ENCODE measurements around the gene TUT7. TPM values are rescaled to one million over a fixed set of nuclear protein-coding genes. Genes with fewer than 3 reads are reported as not detected.
"Not testable (repeated sequence)": the region's sequence is repeated elsewhere in the genome, so short reads cannot be mapped to it uniquely, and the experiment has no call there.

TUT7 gene
- total RNA-seq, 1 experiment from 2014 or later = 35.2 TPM

DNA sequence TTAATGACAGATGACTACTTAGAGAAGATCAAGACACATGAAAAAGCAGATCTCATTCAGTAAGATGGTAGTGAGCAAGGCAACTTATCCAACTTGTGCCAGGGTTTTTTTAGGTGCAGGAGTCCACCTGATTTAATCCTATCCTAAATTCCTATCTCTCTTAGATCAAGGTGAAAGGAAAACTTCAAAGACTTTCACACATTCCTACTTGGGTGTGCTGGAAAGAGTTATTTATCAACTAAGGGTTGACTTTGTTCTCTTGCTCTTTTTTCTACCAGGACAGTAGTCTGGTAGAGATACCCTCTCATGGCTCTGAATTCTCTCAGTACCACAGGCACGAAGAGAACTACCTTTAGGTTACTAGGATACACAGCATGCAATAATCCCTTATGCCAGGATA is 18.2 kb downstream of the TUT7 start:
- Histone ChIP-seq H3K36me3 (peaks cover 86% of the 10 kb centered on the region), H3K4me1 (no peaks in the 10 kb centered on the region), H3K9me3 (replicated peaks) (no peaks in the 10 kb centered on the region), H3K27ac (no peak overlapping the region), H3K27me3 (no peaks in the 10 kb centered on the region), H3K4me3 (no peak overlapping the region)
- no peak for DNase-seq

DNA sequence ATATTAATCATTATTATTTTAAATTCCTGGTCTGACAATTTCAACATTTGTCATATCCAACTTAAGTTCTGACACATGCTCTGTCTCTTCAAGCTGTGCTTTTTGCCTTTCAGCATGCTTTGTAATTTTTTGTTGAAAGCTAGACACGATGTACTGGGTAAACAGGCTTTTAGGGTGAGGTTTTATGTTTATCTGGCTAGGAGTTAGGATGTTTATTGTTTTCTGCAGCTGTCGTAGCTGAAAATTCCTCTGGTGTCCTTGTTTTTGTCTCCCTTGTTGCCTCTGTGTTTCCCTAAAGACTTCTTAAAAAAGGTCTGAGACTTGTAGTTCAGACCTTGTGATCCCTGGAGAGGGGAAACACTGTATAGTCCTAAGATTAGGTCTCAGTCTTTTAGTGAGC is 20.6 kb downstream of the TUT7 start:
- no peak for DNase-seq
- Histone ChIP-seq H3K27me3 (no peaks in the 10 kb centered on the region), H3K4me3 (no peak overlapping the region), H3K27ac (no peak overlapping the region), H3K4me1 (no peaks in the 10 kb centered on the region), H3K36me3 (peaks cover 67% of the 10 kb centered on the region), H3K9me3 (replicated peaks) (no peaks in the 10 kb centered on the region)

- no peaks in the 10 kb centered on the region for H3K4me1 ChIP-seq
- peaks cover 59% of the 10 kb centered on the region for H3K36me3 ChIP-seq
- no peaks in the 10 kb centered on the region for H3K9me3 ChIP-seq (replicated peaks)
- no peak overlapping the region for H3K4me3 ChIP-seq
- DNase-seq = no peak
- no peak overlapping the region for H3K27ac ChIP-seq
- no peaks in the 10 kb centered on the region for H3K27me3 ChIP-seq
Measured at GRCh38 chr9:86330186-86330585, 24.0 kb downstream of the TUT7 start.

DNA sequence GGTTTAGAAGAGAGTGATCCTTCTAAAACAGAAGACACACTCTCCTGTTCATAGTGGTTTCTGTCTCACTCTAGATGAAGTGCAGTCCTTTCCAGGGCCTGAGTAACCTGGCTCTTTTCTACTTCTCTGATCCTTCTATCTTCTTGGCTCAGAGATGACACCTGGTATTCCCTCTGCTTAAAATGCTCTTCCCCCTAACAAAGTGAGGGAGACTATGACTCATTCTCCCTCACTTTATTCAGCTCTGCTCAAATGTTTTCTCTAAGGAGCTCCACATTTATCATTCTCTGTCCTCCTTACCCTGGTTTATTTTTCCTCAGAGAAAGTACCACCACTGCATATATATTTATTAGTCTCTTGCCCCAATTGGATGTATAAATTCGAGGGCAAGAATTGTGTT is 24.6 kb downstream of the TUT7 start:
- Histone ChIP-seq H3K4me1 (no peaks in the 10 kb centered on the region), H3K9me3 (replicated peaks) (no peaks in the 10 kb centered on the region), H3K4me3 (no peak overlapping the region), H3K27ac (no peak overlapping the region), H3K27me3 (no peaks in the 10 kb centered on the region), H3K36me3 (peaks cover 59% of the 10 kb centered on the region)
- no peak for DNase-seq

DNA sequence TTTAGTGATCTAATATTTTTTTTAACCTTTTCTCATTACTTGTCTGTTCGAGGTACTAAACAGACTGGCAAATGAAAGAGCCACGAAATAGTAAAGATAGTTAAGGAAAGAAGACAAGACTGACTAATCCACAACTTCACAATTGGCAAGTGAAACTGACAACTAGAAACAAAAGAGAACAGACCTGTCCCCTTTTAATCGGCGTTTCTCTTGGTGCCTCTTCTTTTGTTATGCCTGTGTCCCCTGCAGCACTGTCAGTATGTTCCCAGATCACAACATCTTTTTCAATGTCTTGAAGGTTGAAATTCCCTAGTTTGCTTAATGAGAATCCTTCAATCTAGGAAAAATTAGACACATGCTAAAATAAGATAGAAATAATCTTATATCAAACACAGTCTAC is 26.1 kb downstream of the TUT7 start:
- H3K9me3 ChIP-seq (replicated peaks) = no peaks in the 10 kb centered on the region
- no peak overlapping the region for H3K4me3 ChIP-seq
- H3K27ac ChIP-seq = no peak overlapping the region
- H3K4me1 ChIP-seq = no peaks in the 10 kb centered on the region
- H3K27me3 ChIP-seq = no peaks in the 10 kb centered on the region
- DNase-seq = no peak
- peaks cover 59% of the 10 kb centered on the region for H3K36me3 ChIP-seq

DNA sequence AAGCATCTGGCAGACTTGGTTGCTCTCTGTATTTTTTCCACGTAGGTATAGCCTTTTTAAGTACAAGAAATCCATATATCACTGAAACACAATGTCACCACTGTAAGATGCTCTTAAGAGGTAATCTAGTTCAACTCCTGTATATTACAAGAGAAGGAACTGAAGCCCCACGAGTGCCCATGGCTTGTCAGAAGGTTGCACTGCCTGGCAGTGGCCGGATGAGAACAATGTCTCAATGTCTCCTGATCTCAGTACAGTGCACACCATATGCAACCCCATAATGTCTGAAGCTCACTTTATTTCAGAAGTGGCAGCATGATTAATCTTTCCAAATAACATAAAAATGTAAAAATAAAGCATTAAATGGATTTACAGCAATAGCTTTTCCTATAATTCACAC is 27.7 kb downstream of the TUT7 start:
- DNase-seq = no peak
- peaks cover 61% of the 10 kb centered on the region for H3K36me3 ChIP-seq
- no peak overlapping the region for H3K27ac ChIP-seq
- H3K4me3 ChIP-seq = no peak overlapping the region
- H3K9me3 ChIP-seq (replicated peaks) = no peaks in the 10 kb centered on the region
- H3K4me1 ChIP-seq = no peaks in the 10 kb centered on the region
- no peaks in the 10 kb centered on the region for H3K27me3 ChIP-seq

GRCh38 chr9:86324901-86325300 is 29.3 kb downstream of the TUT7 start:
- Histone ChIP-seq H3K27me3 (no peaks in the 10 kb centered on the region), H3K4me3 (no peak overlapping the region), H3K36me3 (peaks cover 70% of the 10 kb centered on the region), H3K9me3 (replicated peaks) (no peaks in the 10 kb centered on the region), H3K27ac (no peak overlapping the region), H3K4me1 (no peaks in the 10 kb centered on the region)
- no peak for DNase-seq

DNA sequence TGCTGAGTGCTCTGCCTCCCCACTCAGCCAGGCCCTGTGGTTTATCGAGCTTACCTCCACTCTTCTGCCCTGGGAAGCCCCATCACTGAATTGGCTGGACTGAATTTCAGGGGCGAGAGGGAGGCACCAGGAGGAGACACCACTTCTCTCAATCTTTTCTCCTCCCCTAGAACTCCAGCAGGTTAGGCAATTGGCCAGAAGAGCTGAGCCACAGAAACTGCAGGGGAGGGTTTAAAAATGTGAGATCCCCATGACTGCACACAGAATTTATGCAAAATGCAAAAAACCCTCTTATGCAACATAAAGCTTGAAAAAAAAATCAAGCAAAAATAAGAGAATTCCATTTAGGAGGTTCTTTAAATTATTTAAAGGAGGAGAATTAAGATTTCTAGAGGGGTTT is 29.9 kb downstream of the TUT7 start:
- H3K36me3 ChIP-seq = peaks cover 76% of the 10 kb centered on the region
- no peak overlapping the region for H3K4me3 ChIP-seq
- no peaks in the 10 kb centered on the region for H3K27me3 ChIP-seq
- no peak overlapping the region for H3K27ac ChIP-seq
- H3K9me3 ChIP-seq (replicated peaks) = no peaks in the 10 kb centered on the region
- H3K4me1 ChIP-seq = no peaks in the 10 kb centered on the region
- no peak for DNase-seq

GRCh38 chr9:86322973-86323644 is 31.1 kb downstream of the TUT7 start:
- H3K27me3 ChIP-seq = no peaks in the 10 kb centered on the region
- no peaks in the 10 kb centered on the region for H3K9me3 ChIP-seq (replicated peaks)
- no peaks in the 10 kb centered on the region for H3K4me1 ChIP-seq
- DNase-seq = no peak
- no peak overlapping the region for H3K4me3 ChIP-seq
- peaks cover 80% of the 10 kb centered on the region for H3K36me3 ChIP-seq
- H3K27ac ChIP-seq = no peak overlapping the region

- Histone ChIP-seq H3K27ac (no peak overlapping the region), H3K4me3 (no peak overlapping the region), H3K4me1 (no peaks in the 10 kb centered on the region), H3K9me3 (replicated peaks) (no peaks in the 10 kb centered on the region), H3K27me3 (no peaks in the 10 kb centered on the region), H3K36me3 (peaks cover 87% of the 10 kb centered on the region)
- no peak for DNase-seq
Measured at GRCh38 chr9:86321373-86321772, 32.8 kb downstream of the TUT7 start.

- Histone ChIP-seq H3K4me1 (no peaks in the 10 kb centered on the region), H3K9me3 (replicated peaks) (no peaks in the 10 kb centered on the region), H3K36me3 (peaks cover 92% of the 10 kb centered on the region), H3K27me3 (no peaks in the 10 kb centered on the region), H3K4me3 (no peak overlapping the region), H3K27ac (no peak overlapping the region)
- DNase-seq = no peak
Measured at GRCh38 chr9:86318187-86318586, 36.0 kb downstream of the TUT7 start.

DNA sequence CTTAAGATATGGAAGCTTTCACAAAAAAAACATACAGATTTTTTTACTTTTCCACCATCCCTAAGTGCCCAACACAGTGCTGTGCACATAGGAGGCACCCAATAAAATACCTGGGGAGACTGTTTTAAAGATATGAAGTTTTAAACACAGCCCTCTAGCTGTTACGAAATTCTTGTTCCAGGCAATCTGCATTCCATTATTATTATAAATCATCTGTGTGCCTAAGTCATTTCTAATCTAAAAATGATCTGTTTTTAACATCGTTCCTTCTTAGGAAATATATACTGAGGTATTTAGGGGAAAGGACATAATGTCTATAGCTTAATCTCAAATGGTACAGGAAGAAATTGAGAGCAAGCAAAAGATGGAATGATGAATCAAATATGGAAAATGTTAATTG is 39.1 kb downstream of the TUT7 start:
- Histone ChIP-seq H3K27ac (no peak overlapping the region), H3K27me3 (no peaks in the 10 kb centered on the region), H3K4me3 (no peak overlapping the region), H3K9me3 (replicated peaks) (no peaks in the 10 kb centered on the region), H3K4me1 (no peaks in the 10 kb centered on the region), H3K36me3 (peaks cover 80% of the 10 kb centered on the region)
- no peak for DNase-seq

DNA sequence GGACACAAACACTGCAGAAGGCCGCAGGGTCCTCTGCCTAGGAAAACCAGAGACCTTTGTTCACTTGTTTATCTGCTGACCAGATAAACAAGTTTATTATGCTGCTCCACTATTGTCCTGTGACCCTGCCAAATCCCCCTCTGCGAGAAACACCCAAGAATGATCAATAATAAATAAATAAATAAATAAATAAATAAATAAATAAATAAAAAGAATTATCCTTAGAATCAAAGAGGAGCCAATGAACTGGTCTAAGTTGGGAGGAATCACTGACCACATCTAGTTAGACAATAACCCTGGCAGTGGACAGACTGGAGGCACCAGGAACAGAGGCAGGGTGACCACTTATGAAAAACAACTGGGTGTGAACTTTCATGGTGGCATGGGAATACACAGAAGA is 41.3 kb downstream of the TUT7 start:
- H3K4me1 ChIP-seq; H3K4me3 ChIP-seq; DNase-seq; H3K9me3 ChIP-seq (replicated peaks); H3K27me3 ChIP-seq; H3K27ac ChIP-seq: not testable (repeated sequence)
- H3K36me3 ChIP-seq = peaks cover 80% of the 10 kb centered on the region

DNA sequence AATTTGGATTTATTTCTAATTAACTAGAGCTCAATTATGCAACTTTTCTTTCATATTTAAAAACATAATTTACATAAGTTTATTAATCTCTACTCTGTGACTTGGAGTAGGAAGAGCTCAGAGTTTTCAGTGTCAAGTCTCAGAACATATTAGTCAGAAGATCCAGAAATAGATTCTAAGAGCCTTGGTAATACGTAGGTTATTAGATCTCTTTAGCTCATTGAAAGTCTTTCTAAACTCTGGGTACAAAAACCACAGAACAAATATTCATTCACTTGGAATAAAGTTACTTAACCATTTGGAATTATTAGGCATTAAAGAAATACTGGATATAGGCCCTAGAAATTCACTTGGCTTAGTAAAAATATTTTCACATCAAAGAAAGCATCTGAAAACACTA is 45.5 kb downstream of the TUT7 start:
- H3K9me3 ChIP-seq (replicated peaks) = no peaks in the 10 kb centered on the region
- H3K27me3 ChIP-seq = no peaks in the 10 kb centered on the region
- H3K36me3 ChIP-seq = peaks cover 76% of the 10 kb centered on the region
- no peak for DNase-seq
- no peak overlapping the region for H3K4me3 ChIP-seq
- H3K27ac ChIP-seq = no peak overlapping the region
- H3K4me1 ChIP-seq = no peaks in the 10 kb centered on the region; the same call in 1 of the 2 replicates

- Histone ChIP-seq H3K4me3 (no peak overlapping the region), H3K27ac (no peak overlapping the region), H3K36me3 (peaks cover 90% of the 10 kb centered on the region), H3K9me3 (replicated peaks) (no peaks in the 10 kb centered on the region), H3K27me3 (no peaks in the 10 kb centered on the region), H3K4me1 (no peaks in the 10 kb centered on the region; the same call in 1 of the 2 replicates)
- DNase-seq = no peak
Measured at GRCh38 chr9:86304236-86304730, 49.9 kb downstream of the TUT7 start.

GRCh38 chr9:86303316-86303975 is 50.8 kb downstream of the TUT7 start:
- Histone ChIP-seq H3K27ac (no peak overlapping the region), H3K36me3 (peaks cover 86% of the 10 kb centered on the region), H3K9me3 (replicated peaks) (no peaks in the 10 kb centered on the region), H3K27me3 (no peaks in the 10 kb centered on the region), H3K4me1 (no peaks in the 10 kb centered on the region; the same call in 1 of the 2 replicates), H3K4me3 (no peak overlapping the region)
- DNase-seq = no peak
